GM12875 (cell line): ENCODE results near the gene TMEM119.

Experiments
- H3K4me3 ChIP-seq: one replicate; pipeline ENCODE4 v1.5.1; 2011; ENCODE audit warnings: low read depth, low read length, control low read depth
- CTCF ChIP-seq: IDR thresholded peaks from 2 replicates; pipeline ENCODE4 v1.5.1; 2011; ENCODE audit warnings: low read depth, mild to moderate bottlenecking, control low read depth, inconsistent platforms, low read length, moderate library complexity, borderline replicate concordance; ENCODE audit not compliant: insufficient read depth

The TMEM119 gene

GRCh38 chr12:108568338-108569154 lies 29.3 kb downstream of the TMEM119 start:
- no peak for TF ChIP-seq CTCF
- H3K4me3 ChIP-seq, result no peak overlapping the region

- H3K4me3 ChIP-seq, result no peak overlapping the region
- TF ChIP-seq CTCF, result no peak
These were observed 30.2 kb downstream of the TMEM119 start for GRCh38 chr12:108567406-108568337.

- TF ChIP-seq CTCF, result no peak
- no peak overlapping the region for H3K4me3 ChIP-seq
These were observed 31.4 kb downstream of the TMEM119 start for GRCh38 chr12:108566452-108566851.

GRCh38 chr12:108565976-108566375 lies 31.9 kb downstream of the TMEM119 start:
- no peak for TF ChIP-seq CTCF
- H3K4me3 ChIP-seq, result no peak overlapping the region

GRCh38 chr12:108565146-108565545 lies 32.7 kb downstream of the TMEM119 start:
- H3K4me3 ChIP-seq, result no peak overlapping the region
- no peak for TF ChIP-seq CTCF

- no peak for TF ChIP-seq CTCF
- no peak overlapping the region for H3K4me3 ChIP-seq
These were observed 33.2 kb downstream of the TMEM119 start for GRCh38 chr12:108564724-108565123.

- no peak for TF ChIP-seq CTCF
- no peak overlapping the region for H3K4me3 ChIP-seq
These were observed 34.1 kb downstream of the TMEM119 start for GRCh38 chr12:108563804-108564151.
